Posterior vena cava (tissue), 2 donors: ENCODE results near the gene GLUL. TPM values are rescaled to one million over a fixed set of nuclear protein-coding genes. Genes with fewer than 3 reads are reported as not detected.

Experiments used
- DNase-seq: peaks from one replicate; pipeline ENCODE4 v3.0.0-alpha.2; 2020; ENCODE audit warnings: low spot score
- intact Hi-C, 2 donors: fragments of 100-400 bp; cut with DNase I; formaldehyde crosslinking; loops; one replicate each; pipeline versions ENCODE4 v1.14.1 to v1.14.2; 2022 to 2023
- long read RNA-seq, 2 donors: library from polyadenylated mRNA; unstranded; transcript quantifications; one replicate each; pipeline ENCODE4 v2.0.0, GENCODE V29; 2020 to 2021
- total RNA-seq, 2 donors: library from RNA; stranded (reverse); fragmentation: NEBNext Ultra II Directional; extraction: Animal tissue kit (Norgen Biotek cat#: 25700); gene quantifications; one replicate each; pipeline ENCODE4 v1.2.1, GENCODE V29; 2021
- donor health status: DM: yes; HTN: yes; CAD: no.
- donor health status: DM: yes; HTN: yes; CAD: no.

Gene GLUL
- 100 to 1,000 TPM; 482 to 580 TPM for total RNA-seq
- long read RNA-seq, donor 1, full-length matches to known transcripts: 86 of 140 reads
- long read RNA-seq, donor 1, partial matches to known transcripts: 51 of 140 reads
- long read RNA-seq, donor 1, other reads (novel, unspliced or antisense): 3 of 140 reads
- long read RNA-seq, donor 2, full-length matches to known transcripts: 153 of 339 reads
- long read RNA-seq, donor 2, partial matches to known transcripts: 52 of 339 reads
- long read RNA-seq, donor 2, other reads (novel, unspliced or antisense): 134 of 339 reads

DNA sequence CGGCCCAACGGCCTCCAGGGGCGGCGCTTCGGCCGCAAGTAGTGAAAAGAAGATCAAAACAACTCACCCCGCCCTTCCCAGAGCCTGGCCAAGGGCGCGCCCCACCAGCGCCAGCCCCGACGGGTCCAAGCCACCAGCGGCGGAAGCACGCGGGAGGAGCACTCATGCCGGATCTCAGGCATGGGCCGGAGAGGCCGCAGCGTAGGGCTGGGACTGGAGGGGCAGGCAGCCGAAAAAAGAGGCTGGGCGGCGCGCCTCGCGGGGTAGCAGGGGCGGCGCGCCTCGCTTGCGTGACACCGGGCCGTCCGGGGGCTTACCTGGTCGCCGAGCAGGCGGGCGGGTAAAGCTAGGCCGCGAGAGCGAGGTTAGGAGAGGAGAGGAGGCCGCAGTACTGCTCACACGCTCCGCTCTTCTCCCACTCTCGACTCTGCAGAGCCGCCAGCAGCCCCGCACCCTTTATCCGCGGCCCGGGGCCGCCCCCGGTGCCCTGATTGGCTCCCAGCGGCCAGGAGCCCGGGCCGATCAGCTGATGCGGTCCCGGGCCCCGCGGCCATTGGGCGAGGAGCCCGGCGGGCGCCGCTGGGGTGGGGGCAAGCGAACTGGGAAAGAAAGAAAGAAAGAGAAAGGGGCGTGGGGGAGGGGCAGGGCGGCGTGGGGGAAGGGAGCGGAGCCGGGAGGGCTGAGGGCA is at the start of gene GLUL:
GLUL (minus strand) TSS at position 429 of the 688 bp plus-strand sequence. CDS start 3,053 bp downstream, outside the sequence.
- intact Hi-C loops: loop anchor here (10.0 kb wide), 2 partner anchors 87 to 107 kb away; no protein-coding TSS in a partner anchor
- peak; percentile 98 for DNase-seq

GRCh38 chr1:182438326-182438725 is 46.7 kb upstream of the GLUL start:
- DNase-seq: no peak
- intact Hi-C loops: no loop called here

DNA sequence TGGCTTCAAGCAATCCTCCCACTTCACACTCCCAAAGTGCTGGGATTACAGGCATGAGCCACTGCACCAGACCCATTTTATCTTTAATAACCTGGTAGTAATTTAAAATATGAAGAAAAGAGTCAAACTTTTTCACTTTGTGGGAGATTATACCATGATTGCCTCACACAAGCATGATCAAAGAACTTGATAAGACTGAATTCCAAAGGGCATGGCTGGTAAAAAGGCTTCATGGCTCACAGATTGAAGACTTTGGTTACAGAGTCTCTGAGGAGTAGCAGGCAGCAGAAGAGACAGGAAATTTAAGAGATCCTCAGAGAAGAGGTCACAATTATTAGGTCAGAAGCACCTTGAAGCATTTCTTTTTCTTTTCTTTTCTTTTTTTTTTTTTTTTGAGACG is 42.0 kb upstream of the GLUL start:
- intact Hi-C loops: no loop called here
- no peak for DNase-seq

DNA sequence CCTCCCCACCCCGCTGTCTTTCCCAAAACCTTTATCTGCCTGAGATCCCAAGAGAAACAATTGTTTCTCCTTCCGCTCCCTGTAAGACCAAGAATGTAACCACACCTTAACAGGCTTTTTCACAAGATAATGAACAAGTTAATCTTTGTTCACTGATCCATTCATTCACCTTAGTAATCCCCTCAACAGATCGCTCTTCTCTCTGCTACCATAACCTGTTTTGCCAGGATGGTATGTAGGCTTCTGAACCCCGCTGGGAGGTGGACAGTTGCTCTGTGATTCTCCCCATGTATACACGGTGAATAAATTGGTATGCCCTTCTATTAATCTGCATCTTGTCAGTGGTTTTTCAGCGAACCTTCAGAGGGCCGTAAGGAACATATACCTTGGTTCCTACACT is 39.7 kb upstream of the GLUL start:
- DNase-seq: no peak

GRCh38 chr1:182430263-182431068 is 38.9 kb upstream of the GLUL start:
- intact Hi-C loops: no loop called here
- no peak for DNase-seq

More for the DNA sequence above, 39.7 kb upstream of the GLUL start:
- intact Hi-C loops: no loop called here

DNA sequence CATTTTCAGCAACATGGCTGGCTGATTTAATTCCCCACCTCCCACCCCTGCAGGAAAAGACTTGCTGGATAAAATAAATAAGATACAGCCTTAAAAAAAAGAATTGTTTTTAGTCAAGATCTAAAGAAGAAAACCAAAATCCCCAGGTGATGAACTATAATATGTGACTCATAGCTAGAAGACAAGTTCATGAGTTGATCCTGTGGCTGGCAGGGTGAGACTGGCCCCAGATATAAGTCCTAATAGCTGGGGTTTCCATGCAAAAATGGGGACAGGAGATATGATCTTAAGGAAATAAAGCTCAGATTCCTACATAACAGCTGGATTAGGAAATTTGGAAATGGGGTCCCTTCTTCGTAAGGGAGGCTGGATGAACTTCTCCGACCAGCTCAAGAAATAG is 36.5 kb upstream of the GLUL start:
- intact Hi-C loops: no loop called here
- DNase-seq: no peak

- intact Hi-C loops: no loop called here
- no peak for DNase-seq
These were observed 35.1 kb upstream of the GLUL start for GRCh38 chr1:182426442-182427430.

DNA sequence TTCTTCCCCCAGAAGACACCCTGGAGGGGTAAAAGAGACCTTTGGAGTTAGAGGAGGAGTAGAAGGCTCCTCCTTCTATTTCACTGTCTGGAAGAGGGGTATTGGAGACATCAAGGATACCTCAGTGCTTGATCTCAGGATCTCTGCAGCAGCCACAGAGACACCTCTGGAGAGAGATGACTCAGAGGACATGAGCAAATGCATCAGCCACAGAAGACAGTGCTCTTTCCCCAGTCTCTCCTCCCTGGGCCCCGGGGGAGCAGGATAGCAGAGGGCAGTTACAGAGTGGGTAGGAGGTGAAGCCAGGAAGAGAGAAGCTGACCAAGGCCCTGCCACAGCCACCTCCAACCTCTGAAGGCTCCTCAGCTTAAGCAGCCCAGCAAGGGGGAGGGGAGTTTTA is 24.2 kb upstream of the GLUL start:
- intact Hi-C loops: no loop called here
- no peak for DNase-seq

GRCh38 chr1:182413969-182414368 is 22.4 kb upstream of the GLUL start:
- intact Hi-C loops: no loop called here
- no peak for DNase-seq

GRCh38 chr1:182413486-182413885 is 21.9 kb upstream of the GLUL start:
- intact Hi-C loops: no loop called here
- DNase-seq: no peak

GRCh38 chr1:182410620-182411273 is 19.2 kb upstream of the GLUL start:
- intact Hi-C loops: no loop called here

GRCh38 chr1:182410138-182410537 is 18.5 kb upstream of the GLUL start:
- intact Hi-C loops: no loop called here
- DNase-seq: no peak

More at GRCh38 chr1:182410620-182411273, 19.2 kb upstream of the GLUL start:
- no peak for DNase-seq

DNA sequence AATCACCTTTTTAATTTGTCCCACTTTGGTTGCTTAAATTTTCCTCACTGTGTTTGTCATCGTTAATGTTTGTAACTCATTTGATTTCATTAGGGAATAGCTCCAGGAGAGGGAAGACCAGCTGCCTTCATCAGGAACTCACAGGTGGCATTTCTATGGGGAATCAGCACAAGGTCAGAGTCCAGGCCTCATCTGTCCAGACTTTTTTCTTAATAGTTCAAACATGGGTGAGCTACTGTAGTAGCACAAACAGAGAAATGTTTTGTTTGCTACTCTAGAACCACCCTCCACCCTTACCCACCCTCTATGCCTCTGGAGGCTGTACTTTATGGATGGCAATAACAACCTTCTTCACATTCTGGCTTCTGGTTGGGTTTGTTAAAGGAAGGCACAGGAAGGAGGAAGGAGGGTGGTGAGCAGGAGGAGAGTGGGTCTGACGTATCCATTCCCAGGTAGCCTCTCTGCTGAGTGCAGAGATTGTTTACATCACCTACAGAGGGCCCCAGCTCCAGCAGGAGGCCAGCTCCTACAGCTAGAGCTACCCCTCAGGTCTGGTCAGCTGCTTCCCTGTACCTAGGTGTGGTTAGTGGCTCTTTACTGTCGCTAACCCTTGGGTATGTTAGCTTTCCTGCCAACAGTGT is 17.0 kb upstream of the GLUL start:
- intact Hi-C loops: no loop called here

GRCh38 chr1:182407724-182408123 is 16.1 kb upstream of the GLUL start:
- intact Hi-C loops: no loop called here
- no peak for DNase-seq

More for the DNA sequence above, 17.0 kb upstream of the GLUL start:
- DNase-seq: no peak

GRCh38 chr1:182406012-182406411 is 14.4 kb upstream of the GLUL start:
- DNase-seq: no peak
- intact Hi-C loops: no loop called here

DNA sequence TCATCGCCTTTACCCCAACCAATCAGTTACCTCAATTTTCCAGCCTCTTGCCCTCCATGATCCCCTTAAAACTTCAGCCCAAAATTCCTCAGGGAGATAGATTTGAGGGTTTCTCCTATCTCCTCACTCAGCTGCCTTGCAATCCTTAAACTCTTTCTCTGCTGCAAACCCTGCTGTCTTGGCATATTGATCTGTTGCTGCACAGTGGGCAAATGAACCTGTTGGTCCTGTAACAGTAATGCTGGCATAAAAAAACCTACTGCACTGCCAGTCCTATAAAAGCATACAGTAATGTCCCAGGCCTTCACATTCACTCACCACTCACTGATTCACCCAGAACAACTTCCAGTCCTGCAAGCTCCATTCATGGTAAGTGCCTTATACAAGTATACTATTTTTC is 14.0 kb upstream of the GLUL start:
- no peak for DNase-seq
- intact Hi-C loops: no loop called here

DNA sequence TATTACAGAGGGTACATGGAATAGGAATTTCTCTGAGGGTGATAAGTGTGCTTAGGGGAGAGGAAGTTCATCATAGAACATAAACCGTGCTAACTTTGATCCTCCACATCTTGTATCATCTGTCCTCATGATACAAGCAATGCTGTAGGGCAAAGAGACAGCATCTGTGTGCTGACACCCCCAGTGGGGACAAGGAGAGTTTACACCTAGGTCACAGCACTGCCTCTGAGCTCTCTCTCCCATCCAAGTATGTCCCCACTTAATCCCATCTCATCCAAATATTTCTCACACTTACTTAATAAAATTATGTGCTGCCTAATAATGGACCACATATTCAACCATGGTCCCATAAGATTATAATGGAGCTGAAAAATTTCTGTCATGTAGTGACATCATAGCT is 13.2 kb upstream of the GLUL start:
- intact Hi-C loops: no loop called here
- no peak for DNase-seq

DNA sequence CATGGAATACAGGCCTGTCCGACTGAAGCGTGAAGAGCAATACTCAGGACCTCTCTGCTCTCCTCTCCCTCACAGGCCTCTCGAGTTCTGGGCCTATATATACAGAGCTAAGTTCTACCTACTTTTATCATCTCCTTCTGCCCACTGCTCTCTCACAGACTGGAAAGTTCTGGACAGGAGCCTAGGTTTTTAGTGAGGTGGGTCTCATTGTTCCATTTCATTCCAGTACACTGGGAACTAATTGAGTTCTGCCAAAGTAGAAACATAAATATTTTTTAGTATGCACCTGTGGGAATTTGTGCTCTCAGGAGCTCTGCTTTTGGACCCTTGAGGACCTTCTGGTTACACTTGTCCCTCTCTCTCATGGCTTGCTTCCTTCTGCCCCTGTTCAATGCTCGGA is 9.0 kb upstream of the GLUL start, which contains the start of gene TEDDM1:
TEDDM1 (minus strand) TSS at position 101 of the 400 bp plus-strand sequence. CDS start 182 bp downstream, outside the sequence.
- no peak for DNase-seq
- intact Hi-C loops: no loop called here
